H9 (cell line): ENCODE results near the gene TMTC3. TPM values are rescaled to one million over a fixed set of nuclear protein-coding genes. Genes with fewer than 3 reads are reported as not detected.
A peak's percentile ranks its signal among the peaks of the same experiment; 100 is the strongest.

Experiments used
- DNase-seq: peaks from one replicate; pipeline ENCODE4 v3.0.0-alpha.2; 2017
- H2AFZ ChIP-seq: one replicate; pipeline ENCODE4 v1.6.1; 2013; ENCODE audit warnings: mild to moderate bottlenecking, low read length, control low read depth, moderate library complexity
- H2AK5ac ChIP-seq: 2 replicates; pipeline ENCODE4 v1.6.1; 2013; ENCODE audit warnings: low read length, control low read depth, mixed read lengths; ENCODE audit not compliant: insufficient read length
- H2BK120ac ChIP-seq: one replicate; pipeline ENCODE4 v1.6.1; 2013; ENCODE audit warnings: low read depth, mild to moderate bottlenecking, low read length, control low read depth, inconsistent platforms; ENCODE audit not compliant: poor library complexity, severe bottlenecking
- H2BK12ac ChIP-seq: 2 replicates; pipeline ENCODE4 v1.6.1; 2013; ENCODE audit warnings: low read length, control low read depth, mixed read lengths, low read depth; ENCODE audit not compliant: insufficient read length
- H2BK15ac ChIP-seq: 2 replicates; pipeline ENCODE4 v1.6.1; 2013; ENCODE audit warnings: low read depth, low read length, control low read depth
- H2BK20ac ChIP-seq: one replicate; pipeline ENCODE4 v1.6.1; 2013; ENCODE audit warnings: low read depth, mild to moderate bottlenecking, low read length, control low read depth, inconsistent platforms; ENCODE audit not compliant: poor library complexity, severe bottlenecking
- H2BK5ac ChIP-seq: 2 replicates; pipeline ENCODE4 v1.6.1; 2013; ENCODE audit warnings: low read length, control low read depth, mixed read lengths; ENCODE audit not compliant: insufficient read length
- H3K14ac ChIP-seq: 2 replicates; pipeline ENCODE4 v1.6.1; 2013; ENCODE audit warnings: low read length, control low read depth; ENCODE audit not compliant: insufficient read depth
- H3K18ac ChIP-seq: 2 replicates; pipeline ENCODE4 v1.6.1; 2013; ENCODE audit warnings: low read depth, mild to moderate bottlenecking, mixed read lengths, low read length, control low read depth; ENCODE audit not compliant: insufficient read length
- H3K23ac ChIP-seq: 2 replicates; pipeline ENCODE4 v1.6.1; 2013; ENCODE audit warnings: low read length, control low read depth, mixed read lengths, low read depth; ENCODE audit not compliant: insufficient read length
- H3K23me2 ChIP-seq: 2 replicates; pipeline ENCODE4 v1.6.1; 2013; ENCODE audit warnings: low read depth, mild to moderate bottlenecking, mixed read lengths, low read length, control low read depth; ENCODE audit not compliant: insufficient read length, poor library complexity, severe bottlenecking
- H3K27ac ChIP-seq: 2 replicates; pipeline ENCODE4 v1.5.1; 2013; ENCODE audit warnings: low read length, control low read depth, mixed read lengths, low read depth; ENCODE audit not compliant: insufficient read length
- H3K27me3 ChIP-seq: 2 replicates; pipeline ENCODE4 v1.6.1; 2013; ENCODE audit warnings: low read length, control low read depth, inconsistent platforms; ENCODE audit not compliant: insufficient read depth
- H3K4ac ChIP-seq: 2 replicates; pipeline ENCODE4 v1.6.1; 2013; ENCODE audit warnings: low read depth, mild to moderate bottlenecking, control low read depth, inconsistent platforms, low read length, moderate library complexity
- H3K4me1 ChIP-seq: 2 replicates; pipeline ENCODE4 v1.6.1; 2013; ENCODE audit warnings: low read length, control low read depth, inconsistent platforms; ENCODE audit not compliant: insufficient read depth
- H3K4me2 ChIP-seq: 2 replicates; pipeline ENCODE4 v1.6.1; 2013; ENCODE audit warnings: low read length, control low read depth, mixed read lengths; ENCODE audit not compliant: insufficient read length, insufficient read depth
- H3K56ac ChIP-seq: 2 replicates; pipeline ENCODE4 v1.6.1; 2013; ENCODE audit warnings: low read depth, mild to moderate bottlenecking, mixed read lengths, low read length, control low read depth; ENCODE audit not compliant: insufficient read length
- H3K79me1 ChIP-seq: 2 replicates; pipeline ENCODE4 v1.6.1; 2013; ENCODE audit warnings: low read depth, mild to moderate bottlenecking, moderate library complexity, low read length, control low read depth, inconsistent platforms; ENCODE audit not compliant: insufficient read depth, poor library complexity, severe bottlenecking
- H3K79me2 ChIP-seq: 2 replicates; pipeline ENCODE4 v1.6.1; 2013; ENCODE audit warnings: low read length, control low read depth, inconsistent platforms; ENCODE audit not compliant: insufficient read depth
- H3K9ac ChIP-seq: 2 replicates; pipeline ENCODE4 v1.6.1; 2013; ENCODE audit warnings: low read length, control low read depth, mixed read lengths; ENCODE audit not compliant: insufficient read length; ENCODE audit errors: extremely low read depth
- H3K9me3 ChIP-seq: one replicate; pipeline ENCODE4 v1.6.1; 2013; ENCODE audit warnings: low read depth, low read length, inconsistent platforms; ENCODE audit not compliant: control insufficient read depth
- H3T11ph ChIP-seq: one replicate; pipeline ENCODE4 v1.6.1; 2013; ENCODE audit warnings: mild to moderate bottlenecking, low read length, control low read depth, inconsistent platforms
- H4K20me1 ChIP-seq: one replicate; pipeline ENCODE4 v1.6.1; 2013; ENCODE audit not compliant: control insufficient read depth, insufficient read length, insufficient read depth
- H4K5ac ChIP-seq: 2 replicates; pipeline ENCODE4 v1.6.1; 2013; ENCODE audit warnings: low read depth, mild to moderate bottlenecking, mixed read lengths, low read length, control low read depth; ENCODE audit not compliant: insufficient read length
- H4K8ac ChIP-seq: replicated peaks from 2 replicates; pipeline ENCODE4 v1.6.1; 2013; ENCODE audit warnings: low read length, control low read depth, mixed read lengths, low read depth; ENCODE audit not compliant: insufficient read length
- H4K91ac ChIP-seq: 2 replicates; pipeline ENCODE4 v1.6.1; 2013; ENCODE audit warnings: low read depth, mild to moderate bottlenecking, moderate library complexity, mixed read lengths, low read length, control low read depth; ENCODE audit not compliant: insufficient read length
- H3K27ac Mint-ChIP-seq, 3 experiments: 2 replicates in 2 of 3; 3 replicates in 1 of 3; pipeline ENCODE4 v1.8.0; 2020 to 2021; ENCODE audit warnings: mixed read lengths in 3 of 3, mild to moderate bottlenecking in 1 of 3, moderate library complexity in 1 of 3
- H3K27me3 Mint-ChIP-seq: 2 replicates; pipeline ENCODE4 v1.8.0; 2021; ENCODE audit warnings: low read depth, mild to moderate bottlenecking, moderate library complexity, mixed read lengths
- H3K36me3 Mint-ChIP-seq, 3 experiments: 2 replicates in 2 of 3; 3 replicates in 1 of 3; pipeline ENCODE4 v1.8.0; 2020 to 2021; ENCODE audit warnings: low read depth in 3 of 3, mixed read lengths in 3 of 3; ENCODE audit not compliant: insufficient read depth in 1 of 3
- H3K4me1 Mint-ChIP-seq, 2 experiments: 2 replicates each; pipeline ENCODE4 v1.8.0; 2020; ENCODE audit warnings: mixed read lengths in 2 of 2
- H3K4me3 Mint-ChIP-seq, 2 experiments: 2 replicates in 1 of 2; 3 replicates in 1 of 2; pipeline ENCODE4 v1.8.0; 2020 to 2021; ENCODE audit warnings: mild to moderate bottlenecking in 2 of 2, mixed read lengths in 2 of 2, moderate library complexity in 1 of 2
- H3K9me3 Mint-ChIP-seq, 2 experiments: 2 replicates in 1 of 2; 3 replicates in 1 of 2; pipeline ENCODE4 v1.8.0; 2020; ENCODE audit warnings: mild to moderate bottlenecking in 2 of 2, mixed read lengths in 2 of 2, moderate library complexity in 1 of 2
- CTCF ChIP-seq: fragments of 200-600 bp; sonication (generic); conservative IDR thresholded peaks from 3 replicates; pipeline ENCODE4 v1.8.0; 2021; ENCODE audit warnings: antibody characterized with exemption, mild to moderate bottlenecking
- WGBS: extraction: QIAGEN DNeasy Blood & Tissue Kit; methylation state at CpG from one replicate; pipeline ENCODE4 v1.1.7; 2013; ENCODE audit warnings: missing lambda C conversion rate, low lambda C conversion rate, mixed read lengths; ENCODE audit not compliant: insufficient read length; ENCODE audit errors: extremely low coverage; 5-methylcytosine and 5-hydroxymethylcytosine counted together
- total RNA-seq: library from RNA; stranded (reverse); gene quantifications from 2 replicates; pipeline ENCODE4 v1.2.1, GENCODE V29; 2021

Gene TMTC3
- total RNA-seq, 1 experiment from 2014 or later, result 37.7 TPM

- TF ChIP-seq CTCF, result no peak
- Histone ChIP-seq H3K56ac (no peak overlapping the region), H2BK20ac (no peak overlapping the region), H3K14ac (no peak overlapping the region), H2BK5ac (no peak overlapping the region), H2BK12ac (no peak overlapping the region), H3K23ac (no peak overlapping the region), H3K79me2 (no peaks in the 10 kb centered on the region), H3K4me2 (no peak overlapping the region), H3K9me3 (no peaks in the 10 kb centered on the region), H3K27ac (no peak overlapping the region), H3K79me1 (no peaks in the 10 kb centered on the region), H3K27me3 (no peaks in the 10 kb centered on the region), H3K9ac (no peak overlapping the region), H2BK120ac (no peak overlapping the region), H2AK5ac (no peak overlapping the region), H3K4me1 (no peaks in the 10 kb centered on the region), H4K5ac (no peak overlapping the region), H4K91ac (no peak overlapping the region), H4K20me1 (no peaks in the 10 kb centered on the region), H2BK15ac (no peak overlapping the region), H3T11ph (no peak overlapping the region), H3K23me2 (no peaks in the 10 kb centered on the region), H4K8ac (no peak overlapping the region), H2AFZ (no peak overlapping the region), H3K4ac (no peak overlapping the region), H3K18ac (no peak overlapping the region)
- WGBS, result no CpG with 5 or more reads among the region's 12 CpGs
- H3K4me1 Mint-ChIP-seq, result peaks cover 19 to 22% of the 10 kb centered on the region in 2 experiments
- no peaks in the 10 kb centered on the region for H3K27me3 Mint-ChIP-seq
- DNase-seq, result no peak
- peaks cover 0 to 7% (median 6%) of the 10 kb centered on the region in 3 experiments; a peak in 3 of 7 replicates for H3K36me3 Mint-ChIP-seq
- H3K4me3 Mint-ChIP-seq, result no peak overlapping the region
- H3K9me3 Mint-ChIP-seq, result peaks cover 3 to 7% of the 10 kb centered on the region in 2 experiments; a peak in 4 of 5 replicates
- H3K27ac Mint-ChIP-seq, result peak overlapping the region in 1 of 3 experiments; percentile 68; a peak in 2 of 7 replicates
Measured at GRCh38 chr12:88227871-88228270, 85.8 kb downstream of the TMTC3 start.
